Neutrophil (primary cell): ENCODE data around the gene NR1H4.

Experiments used
- H3K27ac ChIP-seq: fragments of 200-600 bp; sonication (generic); 2 replicates; pipeline ENCODE4 v1.5.1; 2016; ENCODE audit warnings: mild to moderate bottlenecking, moderate library complexity
- H3K27me3 ChIP-seq: fragments of 200-600 bp; sonication (generic); 2 replicates; pipeline ENCODE4 v1.6.0; 2016; ENCODE audit warnings: mild to moderate bottlenecking
- H3K36me3 ChIP-seq: fragments of 200-600 bp; sonication (generic); 2 replicates; pipeline ENCODE4 v1.5.1; 2017
- H3K4me1 ChIP-seq, 2 experiments: fragments of 200-600 bp in 1 of 2; sonication (generic) in 1 of 2; 1 replicate in 1 of 2; 2 replicates in 1 of 2; pipeline versions ENCODE4 v1.5.1 to v1.6.1; 2013 to 2016; ENCODE audit warnings: low read depth in 1 of 2, low read length in 1 of 2, mild to moderate bottlenecking in 1 of 2, moderate library complexity in 1 of 2; ENCODE audit not compliant: control insufficient read depth in 1 of 2, insufficient read depth in 1 of 2
- H3K4me3 ChIP-seq, 2 experiments: fragments of 200-600 bp in 1 of 2; sonication (generic) in 1 of 2; 1 replicate in 1 of 2; 2 replicates in 1 of 2; pipeline ENCODE4 v1.5.1; 2013 to 2016; ENCODE audit warnings: low read depth in 1 of 2, low read length in 1 of 2, mild to moderate bottlenecking in 1 of 2, moderate library complexity in 1 of 2
- H3K9me3 ChIP-seq: fragments of 200-600 bp; sonication (generic); 2 replicates; pipeline ENCODE4 v1.5.1; 2016
- CTCF ChIP-seq: fragments of 200-600 bp; sonication (generic); IDR thresholded peaks from 2 replicates; pipeline ENCODE4 v1.5.1; 2016; ENCODE audit warnings: antibody characterized with exemption

NR1H4 gene

GRCh38 chr12:100435957-100436356 lies 37.7 kb upstream of the NR1H4 start:
- H3K4me1 ChIP-seq: no peaks in the 10 kb centered on the region
- no peak overlapping the region for H3K4me3 ChIP-seq
- no peaks in the 10 kb centered on the region for H3K36me3 ChIP-seq
- TF ChIP-seq CTCF: no peak
- no peaks in the 10 kb centered on the region for H3K27me3 ChIP-seq
- H3K9me3 ChIP-seq: no peaks in the 10 kb centered on the region
- H3K27ac ChIP-seq: no peak overlapping the region

DNA sequence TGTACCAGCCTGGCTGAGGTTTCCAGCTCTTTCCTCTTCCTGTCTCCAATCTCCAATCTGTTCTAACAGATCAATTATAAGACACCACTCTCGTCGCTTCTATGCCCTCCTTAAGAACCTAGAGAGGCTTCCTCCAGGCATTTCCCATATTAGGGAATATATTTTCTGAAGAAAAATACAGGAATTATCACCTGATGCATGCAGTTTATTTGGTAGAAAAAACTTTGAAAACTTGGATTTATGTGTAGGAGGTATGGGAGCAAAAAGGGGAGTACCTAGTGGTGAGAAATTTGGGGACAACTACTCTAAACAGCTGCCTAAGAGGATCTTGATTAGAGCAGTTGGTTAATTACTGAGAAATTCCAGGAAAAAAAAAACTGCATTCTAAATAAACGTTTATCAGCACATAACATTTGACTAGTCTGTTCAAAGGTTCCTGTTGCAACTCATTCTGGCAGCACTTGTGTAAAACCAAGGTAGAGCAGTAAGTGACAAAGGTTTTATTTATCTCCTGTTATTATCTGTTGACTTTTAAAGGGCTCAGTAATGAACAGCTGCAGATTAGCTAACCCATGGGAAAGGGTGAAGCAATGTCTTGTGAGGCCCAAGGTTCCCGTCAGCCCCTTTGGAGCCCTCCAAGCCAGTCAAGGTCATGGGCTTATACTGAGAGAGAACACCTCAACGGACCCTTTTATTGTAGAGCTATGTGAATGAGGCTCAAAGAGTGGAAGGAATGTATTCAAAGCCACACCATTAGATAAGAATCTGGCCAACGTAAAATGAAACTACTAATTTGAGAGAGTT lies 36.4 kb upstream of the NR1H4 start:
- Histone ChIP-seq H3K9me3 (no peaks in the 10 kb centered on the region), H3K4me1 (no peaks in the 10 kb centered on the region), H3K27ac (no peak overlapping the region), H3K36me3 (no peaks in the 10 kb centered on the region), H3K4me3 (no peak overlapping the region), H3K27me3 (no peaks in the 10 kb centered on the region)
- TF ChIP-seq CTCF: no peak

GRCh38 chr12:100439797-100440196 lies 33.9 kb upstream of the NR1H4 start:
- Histone ChIP-seq H3K36me3 (no peaks in the 10 kb centered on the region), H3K9me3 (no peaks in the 10 kb centered on the region), H3K27ac (no peak overlapping the region), H3K27me3 (no peaks in the 10 kb centered on the region), H3K4me1 (no peaks in the 10 kb centered on the region), H3K4me3 (no peak overlapping the region)
- TF ChIP-seq CTCF: no peak

- H3K27me3 ChIP-seq: no peaks in the 10 kb centered on the region
- no peak overlapping the region for H3K27ac ChIP-seq
- no peaks in the 10 kb centered on the region for H3K9me3 ChIP-seq
- no peak overlapping the region for H3K4me3 ChIP-seq
- no peak for TF ChIP-seq CTCF
- H3K36me3 ChIP-seq: no peaks in the 10 kb centered on the region
- H3K4me1 ChIP-seq: peaks cover 0 to 4% of the 10 kb centered on the region in 2 experiments
Observed at GRCh38 chr12:100442403-100442802, 31.3 kb upstream of the NR1H4 start.

GRCh38 chr12:100443434-100443833 lies 30.2 kb upstream of the NR1H4 start:
- Histone ChIP-seq H3K4me1 (peaks cover 0 to 4% of the 10 kb centered on the region in 2 experiments), H3K36me3 (no peaks in the 10 kb centered on the region), H3K27ac (no peak overlapping the region), H3K27me3 (no peaks in the 10 kb centered on the region), H3K4me3 (no peak overlapping the region), H3K9me3 (no peaks in the 10 kb centered on the region)
- no peak for TF ChIP-seq CTCF
